Liver (tissue), 9 donors: ENCODE results near the gene ID1. TPM values are rescaled to one million over a fixed set of nuclear protein-coding genes. Genes with fewer than 3 reads are reported as not detected.

ENCODE experiments used
- DNase-seq: peaks from one replicate; pipeline ENCODE4 v3.0.0-alpha.2; 2017; ENCODE audit warnings: low spot score
- H3K27ac ChIP-seq, 2 donors: one replicate each; pipeline ENCODE4 v1.7.0; 2013; ENCODE audit warnings: inconsistent platforms in 2 of 2, low read length in 2 of 2, control low read depth in 1 of 2, low read depth in 1 of 2, mild to moderate bottlenecking in 1 of 2
- H3K27me3 ChIP-seq, 4 donors: one replicate each; pipeline versions ENCODE4 v1.6.1 to v1.7.0; 2013; ENCODE audit warnings: low read length in 3 of 4, inconsistent platforms in 1 of 4, mild to moderate bottlenecking in 1 of 4, moderate library complexity in 1 of 4; ENCODE audit not compliant: control insufficient read depth in 4 of 4, insufficient read depth in 4 of 4
- H3K36me3 ChIP-seq, 4 donors: one replicate each; pipeline versions ENCODE4 v1.6.1 to v1.7.0; 2013; ENCODE audit warnings: low read length in 3 of 4, mild to moderate bottlenecking in 3 of 4, low read depth in 1 of 4, moderate library complexity in 1 of 4; ENCODE audit not compliant: control insufficient read depth in 4 of 4, insufficient read depth in 3 of 4
- H3K4me1 ChIP-seq, 4 donors: one replicate each; pipeline versions ENCODE4 v1.6.1 to v1.7.0; 2013; ENCODE audit warnings: low read length in 3 of 4, mild to moderate bottlenecking in 3 of 4, moderate library complexity in 1 of 4; ENCODE audit not compliant: control insufficient read depth in 4 of 4, insufficient read depth in 4 of 4
- H3K4me3 ChIP-seq, 3 donors: one replicate each; pipeline versions ENCODE4 v1.6.1 to v1.7.0; 2013; ENCODE audit warnings: low read length in 3 of 3, control low read depth in 1 of 3, low read depth in 1 of 3, mild to moderate bottlenecking in 1 of 3
- H3K9ac ChIP-seq, 2 donors: one replicate each; pipeline ENCODE4 v1.7.0; 2013; ENCODE audit warnings: low read length in 2 of 2, mild to moderate bottlenecking in 2 of 2, moderate library complexity in 2 of 2, control low read depth in 1 of 2, low read depth in 1 of 2
- H3K9me3 ChIP-seq, 4 donors: one replicate each; pipeline versions ENCODE4 v1.6.1 to v1.7.0; 2013; ENCODE audit warnings: low read length in 3 of 4; ENCODE audit not compliant: control insufficient read depth in 4 of 4
- ATF3 ChIP-seq: IDR thresholded peaks from 2 replicates; pipeline ENCODE4 v1.6.1; 2016; ENCODE audit warnings: antibody characterized with exemption
- CTCF ChIP-seq: fragments of 150-350 bp; IDR thresholded peaks from 2 replicates; pipeline ENCODE4 v1.5.1; 2017; ENCODE audit warnings: improper control_type of control experiment, low read depth, low read length; ENCODE audit not compliant: missing input control
- EGR1 ChIP-seq, 2 donors: IDR thresholded peaks; 2 replicates each; pipeline ENCODE4 v1.6.1; 2016 to 2018; ENCODE audit warnings: antibody characterized with exemption in 2 of 2, low read depth in 2 of 2
- FOXA1 ChIP-seq: IDR thresholded peaks from 2 replicates; pipeline ENCODE4 v1.6.1; 2016; ENCODE audit warnings: antibody characterized with exemption
- FOXA2 ChIP-seq: IDR thresholded peaks from 2 replicates; pipeline ENCODE4 v1.6.1; 2016; ENCODE audit warnings: antibody characterized with exemption
- GABPA ChIP-seq, 2 donors: IDR thresholded peaks in 1 of 2; conservative IDR thresholded peaks in 1 of 2; 2 replicates each; pipeline ENCODE4 v1.6.1; 2016; ENCODE audit warnings: antibody characterized with exemption in 2 of 2, mild to moderate bottlenecking in 1 of 2, moderate library complexity in 1 of 2
- HNF4A ChIP-seq, 2 donors: conservative IDR thresholded peaks; 2 replicates each; pipeline ENCODE4 v1.6.1; 2016; ENCODE audit warnings: antibody characterized with exemption in 2 of 2, mild to moderate bottlenecking in 2 of 2
- HNF4G ChIP-seq: IDR thresholded peaks from 2 replicates; pipeline ENCODE4 v1.6.1; 2016; ENCODE audit warnings: antibody characterized with exemption
- JUND ChIP-seq, 2 donors: IDR thresholded peaks; 2 replicates each; pipeline ENCODE4 v1.6.1; 2016; ENCODE audit warnings: antibody characterized with exemption in 2 of 2
- MAX ChIP-seq: IDR thresholded peaks from 2 replicates; pipeline ENCODE4 v1.6.1; 2016; ENCODE audit warnings: antibody characterized with exemption
- NR2F2 ChIP-seq: IDR thresholded peaks from 2 replicates; pipeline ENCODE4 v1.6.1; 2016; ENCODE audit warnings: antibody characterized with exemption
- RAD21 ChIP-seq, 2 donors: IDR thresholded peaks; 2 replicates each; pipeline ENCODE4 v1.6.1; 2016; ENCODE audit warnings: antibody characterized with exemption in 2 of 2, mild to moderate bottlenecking in 2 of 2
- REST ChIP-seq: IDR thresholded peaks from 2 replicates; pipeline ENCODE4 v1.6.1; 2016; ENCODE audit warnings: antibody characterized with exemption, mild to moderate bottlenecking
- RXRA ChIP-seq, 2 donors: IDR thresholded peaks; 2 replicates each; pipeline ENCODE4 v1.6.1; 2017 to 2018; ENCODE audit warnings: antibody characterized with exemption in 2 of 2, mild to moderate bottlenecking in 1 of 2
- SP1 ChIP-seq: IDR thresholded peaks from 2 replicates; pipeline ENCODE4 v1.6.1; 2018; ENCODE audit warnings: antibody characterized with exemption, mild to moderate bottlenecking
- TAF1 ChIP-seq: conservative IDR thresholded peaks from 2 replicates; pipeline ENCODE4 v1.6.1; 2016; ENCODE audit warnings: antibody characterized with exemption, mild to moderate bottlenecking
- YY1 ChIP-seq: IDR thresholded peaks from 2 replicates; pipeline ENCODE4 v1.6.1; 2016; ENCODE audit warnings: antibody characterized with exemption, mild to moderate bottlenecking
- ZBTB33 ChIP-seq: IDR thresholded peaks from 2 replicates; pipeline ENCODE4 v1.6.1; 2016; ENCODE audit warnings: antibody characterized with exemption
- WGBS: extraction: QIAGEN DNeasy Blood & Tissue Kit; methylation state at CpG from one replicate; pipeline ENCODE4 v1.1.7; 2013; 5-methylcytosine and 5-hydroxymethylcytosine counted together
- polyA plus RNA-seq, 2 donors: library from polyadenylated mRNA; stranded (reverse) in 1 of 2; unstranded in 1 of 2; fragments of 200-250 nt in 1 of 2; fragments of >200 nt in 1 of 2; fragmentation: Nextera tagmentation in 1 of 2; extraction: Ambion mirVana in 1 of 2; gene quantifications; one replicate each; pipeline versions ENCODE4 v1.2.1 to v1.2.3, GENCODE V29; 2013 to 2015
- total RNA-seq, 2 donors: library from RNA; depleted of rRNA; stranded (reverse); fragments of >200 nt; gene quantifications; one replicate each; pipeline ENCODE4 v1.2.3, GENCODE V29; 2014
- donor health status: healthy.
- donor health status: healthy.
- donor health status: healthy.
- donor health status: healthy.
- donor health status: healthy.

Gene ID1
- total and polyA plus RNA-seq, 4 donors, result 33.9 to 117 (median 71.2) TPM

- Histone ChIP-seq H3K27ac (no peak overlapping the region), H3K9ac (no peak overlapping the region), H3K9me3 (no peaks in the 10 kb centered on the region), H3K36me3 (no peaks in the 10 kb centered on the region), H3K4me1 (peaks cover 0 to 3% (median 0%) of the 10 kb centered on the region in 4 donors), H3K4me3 (no peak overlapping the region), H3K27me3 (peaks cover 0 to 2% (median 0%) of the 10 kb centered on the region in 4 donors)
- 88% methylated on average over 4 of the region's 4 CpGs for WGBS
- no peak for TF ChIP-seq HNF4A (conservative IDR thresholded peaks at IDR 0.05)
- no peak for TF ChIP-seq SP1
- no peak for TF ChIP-seq JUND (IDR thresholded peaks at IDR 0.05)
- TF ChIP-seq REST, result no peak
- no peak for TF ChIP-seq TAF1
- TF ChIP-seq RAD21 (IDR thresholded peaks at IDR 0.05), result no peak
- no peak for TF ChIP-seq NR2F2
- TF ChIP-seq FOXA1, result no peak
- TF ChIP-seq CTCF, result no peak
- TF ChIP-seq YY1, result no peak
- TF ChIP-seq EGR1 (IDR thresholded peaks at IDR 0.05; ENCODE audit: low read depth in 2 of 2), result no peak
- TF ChIP-seq HNF4G, result no peak
- no peak for TF ChIP-seq RXRA (IDR thresholded peaks at IDR 0.05)
- no peak for TF ChIP-seq MAX
- TF ChIP-seq FOXA2, result no peak
- TF ChIP-seq ZBTB33, result no peak
- no peak for TF ChIP-seq GABPA (IDR thresholded peaks at IDR 0.05 in 1 of 2, conservative IDR thresholded peaks at IDR 0.05 in 1 of 2)
- no peak for TF ChIP-seq ATF3
- no peak for DNase-seq
Observed at GRCh38 chr20:31638317-31638716, 33.2 kb downstream of the ID1 start.
